SIG-M5 (cell line): Measurements from ENCODE around the gene GUCD1.

Experiments
- DNase-seq: peaks from one replicate; lab custom pipeline; 2025; lab: John Stamatoyannopoulos, UW

Gene GUCD1

DNA sequence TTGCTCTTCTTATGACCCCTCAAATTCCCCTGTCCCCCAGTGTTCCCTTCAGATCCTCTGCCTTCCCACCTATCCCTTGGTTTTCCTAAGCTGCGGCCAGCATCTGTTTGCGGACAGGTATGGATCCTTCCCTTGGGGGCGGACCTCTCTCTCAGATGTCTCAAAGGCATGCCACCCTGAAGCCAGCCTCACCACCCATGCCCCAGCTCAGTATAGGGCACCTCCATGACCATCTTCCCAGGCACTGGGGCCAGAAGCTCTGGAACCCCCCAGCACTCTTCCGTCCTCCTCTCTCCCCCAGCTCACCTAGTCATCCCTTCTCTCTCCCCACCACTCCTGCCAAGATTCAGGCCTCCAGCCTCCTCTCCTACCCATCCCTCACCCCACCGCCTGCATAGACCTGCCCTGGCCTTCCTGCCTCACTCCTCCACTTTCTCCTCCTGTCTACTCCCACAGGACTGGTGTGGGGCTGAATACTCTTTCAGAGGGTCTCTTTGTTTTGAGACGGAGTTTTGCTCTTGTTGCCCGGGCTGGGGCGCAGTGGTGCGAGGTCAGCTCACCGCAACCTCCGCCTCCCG is 35.7 kb upstream of the GUCD1 start:
- no peak for DNase-seq

GRCh38 chr22:24589518-24590030 is 34.6 kb upstream of the GUCD1 start:
- no peak for DNase-seq

GRCh38 chr22:24588757-24589481 is 34.0 kb upstream of the GUCD1 start:
- DNase-seq = no peak

DNA sequence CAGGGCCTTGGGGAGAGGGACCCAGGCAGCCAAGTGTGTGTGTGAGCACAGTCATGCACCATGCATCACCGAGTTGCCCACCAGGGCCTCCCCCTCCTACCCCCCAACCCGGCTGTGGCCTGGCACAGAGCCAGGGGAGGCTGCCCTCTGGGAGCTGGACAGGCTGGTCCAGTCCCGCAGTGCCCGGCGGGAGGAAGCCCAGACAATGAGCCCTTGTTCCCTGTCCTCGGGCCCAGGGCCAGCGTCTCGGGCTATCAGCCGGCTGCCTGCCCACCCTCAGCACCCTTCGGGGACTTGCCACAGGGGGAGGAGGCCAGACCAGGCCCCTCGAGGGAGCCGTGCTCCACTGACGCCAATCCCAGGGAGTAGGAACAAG is 33.4 kb upstream of the GUCD1 start:
- no peak for DNase-seq

DNA sequence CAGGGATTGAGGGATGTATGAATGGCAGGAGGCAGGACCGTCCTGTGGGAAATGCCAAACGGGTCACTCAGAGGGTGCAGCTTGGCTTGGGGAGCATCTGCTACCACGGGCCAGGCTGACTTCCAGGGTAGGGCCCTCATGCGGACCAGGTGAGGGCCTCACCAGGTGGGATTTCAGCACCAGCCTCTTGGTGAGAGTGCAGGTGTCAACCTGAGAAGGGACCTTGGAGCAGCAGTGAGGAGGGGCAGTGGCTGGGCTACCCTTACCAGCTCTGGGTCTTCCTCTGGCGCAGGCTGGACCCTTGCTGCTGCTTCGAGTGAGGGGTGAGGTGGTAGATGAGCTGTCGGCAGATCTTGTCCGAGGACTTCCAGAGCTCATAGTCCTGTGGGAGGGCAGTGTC is 33.0 kb upstream of the GUCD1 start:
- no peak for DNase-seq

DNA sequence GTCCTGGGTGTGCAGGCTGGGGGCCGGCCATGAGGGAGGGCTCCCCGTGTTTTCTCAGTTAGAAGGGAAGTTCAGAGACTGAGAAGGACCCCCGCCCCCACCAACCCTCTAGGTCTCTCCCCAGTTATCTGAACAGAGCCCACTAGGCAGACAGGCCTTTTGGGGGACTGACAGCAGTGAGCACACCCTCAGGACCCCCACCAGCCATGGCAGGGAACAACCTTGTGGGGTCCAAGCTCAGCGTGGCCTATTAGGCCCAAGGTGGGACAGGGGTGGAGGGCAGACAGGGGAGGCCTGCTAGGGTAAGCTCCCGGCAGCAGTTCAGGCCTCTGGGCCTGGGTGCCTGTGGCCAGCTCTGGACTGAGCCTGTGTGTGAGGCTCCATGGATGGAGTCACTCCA is 32.3 kb upstream of the GUCD1 start:
- DNase-seq = no peak

GRCh38 chr22:24585927-24586546 is 31.1 kb upstream of the GUCD1 start:
- DNase-seq = no peak

DNA sequence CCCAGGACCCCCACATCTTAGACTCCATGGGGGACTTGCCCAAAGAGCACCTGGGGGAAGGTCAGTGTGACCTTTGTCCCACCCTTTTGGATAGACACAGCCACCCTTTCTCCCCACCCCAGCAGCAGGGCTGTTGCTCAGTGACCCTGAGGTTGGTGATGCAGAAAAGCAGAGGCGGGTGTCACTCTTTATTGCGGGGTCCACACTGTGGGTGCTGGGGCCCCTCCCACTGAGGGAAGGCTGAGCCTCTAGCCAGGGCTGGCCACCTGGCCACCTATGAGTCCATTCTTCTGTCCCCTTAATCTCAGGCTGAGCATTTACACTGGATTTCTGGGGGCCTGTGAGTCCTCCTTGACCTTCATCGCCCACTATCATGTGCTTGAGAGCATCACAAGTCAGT is 30.5 kb upstream of the GUCD1 start:
- no peak for DNase-seq

DNA sequence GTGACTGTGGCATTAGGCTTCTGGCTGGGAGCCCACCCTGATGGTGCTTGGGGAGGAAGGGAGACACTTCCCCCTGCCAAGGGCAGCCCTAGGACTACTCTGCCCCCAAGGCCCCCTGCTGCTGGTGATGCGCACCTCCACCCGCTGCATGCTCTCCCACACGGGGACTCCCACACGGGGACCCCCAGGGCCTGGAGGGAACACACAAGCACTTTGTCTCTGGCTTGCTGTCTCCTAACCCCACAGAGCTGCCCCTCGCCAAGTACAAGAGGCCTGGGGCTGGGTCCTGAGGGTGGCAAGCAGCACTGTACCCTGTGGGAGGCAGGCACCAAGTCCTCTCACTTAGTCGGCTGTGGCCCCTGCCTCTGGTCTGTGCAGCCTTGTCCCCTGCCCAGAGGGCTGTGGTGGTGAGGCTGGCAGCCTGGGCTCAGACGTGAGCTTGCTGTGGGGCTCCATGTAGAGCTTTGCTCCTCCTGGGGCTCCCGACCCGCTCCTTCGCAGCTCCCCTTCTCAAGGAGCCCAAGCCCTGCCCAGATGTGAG is 30.0 kb upstream of the GUCD1 start:
- DNase-seq = no peak

GRCh38 chr22:24584166-24584790 is 29.3 kb upstream of the GUCD1 start:
- no peak for DNase-seq

- no peak for DNase-seq
These were observed 28.6 kb upstream of the GUCD1 start for GRCh38 chr22:24583221-24584165.

- DNase-seq = no peak
These were observed 27.3 kb upstream of the GUCD1 start for GRCh38 chr22:24582056-24582814.

DNA sequence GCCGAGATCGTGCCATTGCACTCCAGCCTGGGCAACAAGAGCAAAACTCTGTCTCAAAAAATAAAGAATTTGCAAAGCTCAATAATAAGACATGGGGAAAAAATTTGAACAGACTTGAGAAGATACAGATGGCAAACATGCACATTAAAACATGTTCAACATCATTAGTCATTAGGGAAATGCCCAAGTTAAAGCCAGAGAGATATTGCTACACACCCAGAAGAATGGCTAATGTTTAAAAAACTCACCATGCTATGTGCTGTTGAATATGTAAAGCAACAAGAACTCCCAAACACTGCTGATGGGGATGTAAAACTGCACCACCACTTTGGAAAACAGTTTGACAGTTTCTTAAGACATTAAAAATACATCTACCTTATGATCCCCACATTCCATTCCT is 25.3 kb upstream of the GUCD1 start:
- DNase-seq = no peak

GRCh38 chr22:24579258-24579601 is 24.3 kb upstream of the GUCD1 start:
- DNase-seq = no peak

- no peak for DNase-seq
These were observed 23.7 kb upstream of the GUCD1 start for GRCh38 chr22:24578355-24579257.

- no peak for DNase-seq
These were observed 21.8 kb upstream of the GUCD1 start for GRCh38 chr22:24576778-24577177.

DNA sequence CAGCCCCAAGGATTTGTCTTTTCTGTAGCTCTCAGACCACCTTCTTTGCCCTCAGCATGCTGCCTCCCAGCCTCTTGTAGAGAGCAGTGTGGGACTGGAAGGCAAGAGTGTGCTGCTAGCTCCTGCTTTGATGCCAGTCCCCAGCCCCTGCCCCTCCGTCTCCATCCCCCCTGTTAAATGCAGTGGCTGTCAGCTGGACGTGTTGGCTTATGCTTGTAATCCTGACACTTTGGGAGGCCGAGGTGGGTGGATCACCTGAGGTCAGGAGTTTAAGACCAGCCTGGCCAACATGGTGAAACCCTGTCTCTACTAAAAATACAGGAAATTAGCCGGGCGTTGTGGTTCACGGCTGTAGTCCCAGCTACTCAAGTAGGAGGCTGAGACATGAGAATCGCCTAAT is 16.3 kb upstream of the GUCD1 start:
- DNase-seq = no peak

GRCh38 chr22:24567668-24568067 is 12.7 kb upstream of the GUCD1 start:
- no peak for DNase-seq

DNA sequence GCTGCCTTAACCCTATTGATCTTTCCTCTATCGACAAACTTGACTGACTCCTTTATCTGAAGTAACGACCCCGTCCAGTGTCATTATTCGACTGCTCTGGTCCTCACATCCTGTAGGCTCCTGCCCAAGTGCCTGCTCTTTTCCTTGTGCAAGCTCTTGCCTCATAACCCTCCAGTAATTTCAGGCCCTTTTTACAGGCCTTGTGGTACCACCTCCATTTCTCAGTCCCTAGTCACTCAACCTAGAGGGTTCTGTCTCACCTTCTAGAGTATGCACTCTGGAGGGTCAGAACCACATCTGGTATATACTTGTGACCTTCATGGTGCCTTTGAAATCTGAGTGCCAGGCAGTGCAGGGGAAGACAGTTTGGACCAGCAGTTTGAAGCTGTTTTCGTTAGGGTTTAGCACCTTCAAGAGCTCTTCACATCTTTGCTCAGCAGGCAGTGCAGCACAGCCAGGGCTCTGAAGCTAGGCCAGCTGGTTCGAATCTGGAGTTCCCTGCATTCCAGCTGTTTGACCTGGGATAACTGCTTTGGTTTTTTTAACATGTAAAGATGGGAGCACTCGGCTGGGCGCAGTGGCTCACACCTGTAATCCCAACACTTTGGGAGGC is 12.1 kb upstream of the GUCD1 start:
- DNase-seq = no peak
